ENCODE measurements around the gene MDM2. TPM values are rescaled to one million over a fixed set of nuclear protein-coding genes. Genes with fewer than 3 reads are reported as not detected.

MDM2 gene
- total and polyA plus RNA-seq, 2 donors (not counting 3 experiments of a cell fraction or from before 2014, with no cell fraction given), result 16.7 to 270 TPM

- H3K27me3 ChIP-seq (ENCODE audit: control insufficient read depth in 2 of 2, insufficient read depth in 2 of 2, low read length in 2 of 2), result no peaks in the 10 kb centered on the region
- no peak for TF ChIP-seq GATA2 (IDR thresholded peaks at IDR 0.05; ENCODE audit: insufficient read depth, insufficient read length, low read depth, low read length)
- no peak for TF ChIP-seq POLR2AphosphoS5 (IDR thresholded peaks at IDR 0.05; ENCODE audit: insufficient read depth, low read depth, low read length)
- no peak for TF ChIP-seq FOS (IDR thresholded peaks at IDR 0.05; ENCODE audit: borderline replicate concordance, insufficient read depth, low read length)
- no peak for TF ChIP-seq JUN (IDR thresholded peaks at IDR 0.05; ENCODE audit: borderline replicate concordance, insufficient read depth, insufficient read length, low read depth)
- H3K36me3 ChIP-seq (ENCODE audit: control insufficient read depth in 2 of 2, extremely low read depth in 1 of 2, insufficient read depth in 2 of 2, low read length in 2 of 2), result no peaks in the 10 kb centered on the region
- no peaks in the 10 kb centered on the region for H3K9me3 ChIP-seq (replicated peaks; ENCODE audit: control insufficient read depth, insufficient read depth, low read length)
- FAIRE-seq (no peak), DNase-seq (ENCODE audit: low read depth, low spot score) (no peak)
- intact Hi-C loops (cut with micrococcal nuclease), result no loop called here
- no peak overlapping the region for H3K4me2 ChIP-seq (ENCODE audit: insufficient read depth, low read length)
- no TSS peak for BruUV-seq (replicated peaks)
- dilution Hi-C loops (cut with MboI; ENCODE audit: extremely low pct_ligation_motif_present, low sequenced_read_pairs), result no loop called here
- no peak overlapping the region for H3K27ac ChIP-seq (ENCODE audit: insufficient read depth, low read depth, low read length)
- H3K79me2 ChIP-seq (ENCODE audit: control insufficient read depth, insufficient read depth, low read length), result no peaks in the 10 kb centered on the region
- H3K9me1 ChIP-seq (replicated peaks; ENCODE audit: control insufficient read depth, extremely low read depth, insufficient read depth, low read length), result no peaks in the 10 kb centered on the region
- no peak overlapping the region for H3K4me3 ChIP-seq (replicated peaks in 1 of 3; ENCODE audit: insufficient read depth in 1 of 3, low read depth in 1 of 3, low read length in 3 of 3)
- ChIA-PET CTCF (no interaction called here), POLR2A (interaction anchor here (2.7 kb wide), 1 partner anchor 19 kb away, joined by 21 read pairs; the partner anchor contains the start of gene MDM2)
- H4K20me1 ChIP-seq (replicated peaks; ENCODE audit: control insufficient read depth, extremely low read depth, insufficient read depth, low read length), result no peaks in the 10 kb centered on the region
- no peak overlapping the region for H2AFZ ChIP-seq (ENCODE audit: low read depth, low read length)
- no peak overlapping the region for H3K9ac ChIP-seq (replicated peaks; ENCODE audit: extremely low read depth, insufficient read depth, low read length)
- H3K4me1 ChIP-seq (ENCODE audit: control insufficient read depth, extremely low read depth, insufficient read depth, low read length), result peaks cover 18% of the 10 kb centered on the region
These were observed 18.7 kb upstream of the MDM2 start for GRCh38 chr12:68789144-68789878.

GRCh38 chr12:68790081-68790951, 17.7 kb upstream of the MDM2 start:
- Histone ChIP-seq H3K79me2 (ENCODE audit: control insufficient read depth, insufficient read depth, low read length) (no peaks in the 10 kb centered on the region), H3K9me1 (replicated peaks; ENCODE audit: control insufficient read depth, extremely low read depth, insufficient read depth, low read length) (no peaks in the 10 kb centered on the region), H3K4me3 (replicated peaks in 1 of 3; ENCODE audit: insufficient read depth in 1 of 3, low read depth in 1 of 3, low read length in 3 of 3) (no peak overlapping the region), H3K27ac (ENCODE audit: insufficient read depth, low read depth, low read length) (no peak overlapping the region), H2AFZ (ENCODE audit: low read depth, low read length) (no peak overlapping the region), H3K36me3 (ENCODE audit: control insufficient read depth in 2 of 2, extremely low read depth in 1 of 2, insufficient read depth in 2 of 2, low read length in 2 of 2) (no peaks in the 10 kb centered on the region), H3K4me2 (ENCODE audit: insufficient read depth, low read length) (no peak overlapping the region), H3K9me3 (replicated peaks; ENCODE audit: control insufficient read depth, insufficient read depth, low read length) (no peaks in the 10 kb centered on the region), H3K27me3 (ENCODE audit: control insufficient read depth in 2 of 2, insufficient read depth in 2 of 2, low read length in 2 of 2) (no peaks in the 10 kb centered on the region), H3K9ac (replicated peaks; ENCODE audit: extremely low read depth, insufficient read depth, low read length) (no peak overlapping the region), H4K20me1 (replicated peaks; ENCODE audit: control insufficient read depth, extremely low read depth, insufficient read depth, low read length) (no peaks in the 10 kb centered on the region), H3K4me1 (ENCODE audit: control insufficient read depth, extremely low read depth, insufficient read depth, low read length) (peaks cover 18% of the 10 kb centered on the region)
- dilution Hi-C loops (cut with MboI; ENCODE audit: extremely low pct_ligation_motif_present, low sequenced_read_pairs), result no loop called here
- POLR2A ChIA-PET, result no interaction called here
- CTCF ChIA-PET, result no interaction called here
- DNase-seq (ENCODE audit: low read depth, low spot score), result no peak
- intact Hi-C loops (cut with micrococcal nuclease), result no loop called here
- TF ChIP-seq EZH2 (IDR thresholded peaks at IDR 0.05; ENCODE audit: borderline replicate concordance, low read depth, low read length, severe bottlenecking) (no peak), POLR2AphosphoS5 (IDR thresholded peaks at IDR 0.05; ENCODE audit: insufficient read depth, low read depth, low read length) (no peak), CTCF (IDR thresholded peaks at IDR 0.05; ENCODE audit: extremely low read depth in 1 of 2, insufficient read depth in 1 of 2, low read depth in 1 of 2, low read length in 2 of 2) (no peak), MYC (IDR thresholded peaks at IDR 0.05; ENCODE audit: low read depth, low read length) (no peak), POLR2A (IDR thresholded peaks at IDR 0.05; ENCODE audit: low read depth, low read length) (no peak), MAX (IDR thresholded peaks at IDR 0.05; ENCODE audit: insufficient read depth, insufficient read length) (no peak), GATA2 (IDR thresholded peaks at IDR 0.05; ENCODE audit: insufficient read depth, insufficient read length, low read depth, low read length) (no peak), FOS (IDR thresholded peaks at IDR 0.05; ENCODE audit: borderline replicate concordance, insufficient read depth, low read length) (no peak), JUN (IDR thresholded peaks at IDR 0.05; ENCODE audit: borderline replicate concordance, insufficient read depth, insufficient read length, low read depth) (no peak)
- FAIRE-seq, result no peak
- no TSS peak for BruUV-seq (replicated peaks)
